Activated CD4-positive, alpha-beta memory T cell treated with anti-CD3 and anti-CD28 coated beads, Interleukin-2, amount 10 ng/mL, durations not matched to agents 7 days and 5 days (primary cell): ENCODE measurements around the gene FAM174C. TPM values are rescaled to one million over a fixed set of nuclear protein-coding genes. Genes with fewer than 3 reads are reported as not detected.
A peak's percentile ranks its signal among the peaks of the same experiment; 100 is the strongest.

Source experiments
- CTCF ChIA-PET: fragments of 350-600 bp; sonication (Branson Sonifier 250); formaldehyde crosslinking; loops from one replicate; lab custom pipeline; 2021; ENCODE audit warnings: antibody characterized with exemption, inconsistent platforms; lab: Charles Lee
- POLR2A ChIA-PET: fragments of 350-600 bp; sonication (Branson Sonifier 250); formaldehyde crosslinking; loops from one replicate; lab custom pipeline; 2021; ENCODE audit warnings: antibody characterized with exemption; lab: Charles Lee
- DNase-seq: peaks from one replicate; pipeline ENCODE4 v3.0.0-alpha.2; 2020
- H3K27ac Mint-ChIP-seq: one replicate; pipeline ENCODE4 v1.8.0; 2021; ENCODE audit warnings: mild to moderate bottlenecking, mixed read lengths
- H3K27me3 Mint-ChIP-seq: one replicate; pipeline ENCODE4 v1.8.0; 2021; ENCODE audit warnings: mixed read lengths
- H3K36me3 Mint-ChIP-seq: one replicate; pipeline ENCODE4 v1.8.0; 2021; ENCODE audit warnings: low read depth, mixed read lengths
- H3K4me1 Mint-ChIP-seq: one replicate; pipeline ENCODE4 v1.8.0; 2021; ENCODE audit warnings: mixed read lengths
- H3K4me3 Mint-ChIP-seq: one replicate; pipeline ENCODE4 v1.8.0; 2021; ENCODE audit warnings: mild to moderate bottlenecking, mixed read lengths
- H3K9me3 Mint-ChIP-seq: one replicate; pipeline ENCODE4 v1.8.0; 2021; ENCODE audit warnings: mixed read lengths
- total RNA-seq, 2 experiments: library from RNA; stranded (reverse); gene quantifications; one replicate each; pipeline ENCODE4 v1.2.3, GENCODE V29; 2021

FAM174C gene
- 10 to 100 TPM; 45.9 to 50.1 TPM for total RNA-seq

DNA sequence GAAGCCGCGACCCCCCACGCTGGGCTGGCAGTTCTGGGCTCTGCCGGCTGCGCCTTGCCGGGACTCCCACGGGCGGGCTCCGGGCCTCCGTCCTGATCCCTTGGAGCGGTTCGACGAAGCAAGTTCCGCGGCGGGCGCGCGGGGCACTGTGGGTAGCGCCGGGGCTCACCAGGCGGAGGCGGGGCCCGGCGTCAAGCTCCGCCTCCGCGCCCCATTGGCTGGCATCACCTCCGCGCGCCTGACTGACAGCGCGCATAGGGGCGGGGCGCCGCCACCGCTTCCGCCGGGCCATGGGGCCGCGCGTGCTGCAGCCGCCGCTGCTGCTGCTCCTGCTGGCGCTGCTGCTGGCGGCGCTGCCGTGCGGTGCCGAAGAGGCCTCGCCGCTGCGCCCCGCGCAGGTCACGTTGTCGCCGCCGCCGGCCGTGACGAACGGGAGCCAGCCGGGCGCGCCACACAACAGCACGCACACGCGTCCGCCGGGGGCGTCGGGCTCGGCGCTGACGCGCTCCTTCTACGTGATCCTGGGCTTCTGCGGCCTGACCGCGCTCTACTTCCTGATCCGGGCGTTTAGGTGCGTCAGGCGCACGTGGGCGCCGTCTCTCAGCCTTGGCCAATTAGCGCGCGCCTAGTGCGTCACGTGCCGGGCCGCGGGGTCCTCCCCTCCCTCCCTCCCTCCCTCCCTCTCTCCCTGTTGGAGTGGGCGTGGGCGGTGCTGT is at the start of gene FAM174C:
TSS of gene FAM174C (plus strand) at position 271 of the 716 bp plus-strand sequence. CDS start at position 291, 20 bp downstream.
- Mint-ChIP-seq H3K36me3 (peaks cover 56% of the 10 kb centered on the region), H3K4me3 (peak within 1 kb of the TSS; percentile 82), H3K27me3 (no peaks in the 10 kb centered on the region), H3K4me1 (peaks cover 55% of the 10 kb centered on the region), H3K27ac (peak within 1 kb of the TSS; percentile 96), H3K9me3 (no peaks in the 10 kb centered on the region)
- DNase-seq, result peak; percentile 96
- ChIA-PET POLR2A (interaction anchor here (0.6 to 1.8 kb wide), 10 partner anchors 9 to 403 kb away, joined by 3 to 15 read pairs (median 4); partner anchors contain the start of gene ATP5F1D), CTCF (interaction anchor here (0.5 to 2.1 kb wide), 3 partner anchors 9 to 197 kb away, joined by 4 to 23 read pairs (median 12); no protein-coding TSS in a partner anchor)

DNA sequence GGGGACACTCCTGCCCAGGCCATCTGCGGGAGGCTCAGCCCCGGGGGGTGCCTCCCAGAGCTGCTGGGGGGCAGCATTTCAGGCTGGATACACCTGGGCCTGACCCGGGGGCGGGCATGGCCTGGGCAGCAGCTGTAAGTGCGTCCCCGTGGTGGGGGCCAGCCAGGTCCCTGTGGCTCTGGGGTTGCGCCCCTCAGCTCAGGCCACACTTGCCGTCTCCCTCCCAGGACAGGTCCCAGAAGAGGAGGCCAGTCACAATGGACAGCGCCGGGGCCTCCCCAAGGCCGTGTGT is 49.2 kb upstream of the FAM174C start:
- H3K36me3 Mint-ChIP-seq, result peaks cover 4% of the 10 kb centered on the region
- no peaks in the 10 kb centered on the region for H3K4me1 Mint-ChIP-seq

DNA sequence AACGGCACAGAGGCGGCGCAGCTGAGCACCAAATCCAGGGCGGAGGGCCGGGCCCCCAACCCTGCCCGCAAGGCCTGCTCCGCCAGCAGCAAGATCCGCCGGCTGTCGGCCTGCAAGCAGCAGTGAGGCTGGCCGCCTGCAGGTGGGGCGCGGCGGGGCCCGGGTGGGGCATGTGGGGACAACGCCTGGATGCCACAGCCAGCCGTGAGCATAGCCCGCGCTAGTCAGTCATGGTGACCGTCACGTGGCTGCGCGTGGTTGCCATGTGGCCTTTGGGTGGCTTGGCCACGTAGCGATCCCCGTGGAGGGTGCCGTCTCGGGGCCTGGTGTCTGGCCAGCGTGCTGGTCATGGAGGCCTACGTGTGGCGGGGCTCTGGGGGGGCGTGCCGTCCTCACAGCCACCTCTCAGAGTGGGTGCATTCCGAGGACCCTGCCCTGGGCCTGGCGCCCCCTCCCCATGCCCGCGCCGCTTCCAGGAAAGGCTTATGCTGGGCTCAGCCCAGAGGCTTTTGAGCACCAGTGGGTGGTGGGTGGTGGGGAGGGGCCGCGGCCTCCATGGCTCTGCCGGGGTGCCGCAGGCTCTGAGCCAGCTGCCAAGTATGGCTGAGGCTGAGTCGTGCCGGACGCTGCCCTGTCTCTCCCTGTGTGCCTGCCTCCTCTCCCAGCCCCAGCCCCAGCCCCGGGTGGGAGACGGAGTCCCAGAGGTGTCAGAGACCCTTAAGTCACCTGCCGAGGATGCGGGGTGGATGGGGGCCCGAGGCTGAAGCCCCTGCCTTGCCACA is 48.6 kb upstream of the FAM174C start:
- Mint-ChIP-seq H3K4me1 (no peaks in the 10 kb centered on the region), H3K36me3 (peaks cover 4% of the 10 kb centered on the region), H3K4me3 (no peak overlapping the region), H3K9me3 (no peaks in the 10 kb centered on the region), H3K27me3 (no peaks in the 10 kb centered on the region), H3K27ac (no peak overlapping the region)
- ChIA-PET CTCF (no interaction called here), POLR2A (interaction anchor here (1.3 kb wide), 1 partner anchor 9 kb away, joined by 3 read pairs; no protein-coding TSS in a partner anchor)
- DNase-seq, result no peak

More for the DNA sequence above, 49.2 kb upstream of the FAM174C start:
- no peak for DNase-seq
- CTCF ChIA-PET, result no interaction called here
- H3K27ac Mint-ChIP-seq, result no peak overlapping the region
- no peaks in the 10 kb centered on the region for H3K9me3 Mint-ChIP-seq
- POLR2A ChIA-PET, result interaction anchor here (1.3 kb wide), 1 partner anchor 9 kb away, joined by 3 read pairs; no protein-coding TSS in a partner anchor
- H3K4me3 Mint-ChIP-seq, result no peak overlapping the region
- no peaks in the 10 kb centered on the region for H3K27me3 Mint-ChIP-seq

DNA sequence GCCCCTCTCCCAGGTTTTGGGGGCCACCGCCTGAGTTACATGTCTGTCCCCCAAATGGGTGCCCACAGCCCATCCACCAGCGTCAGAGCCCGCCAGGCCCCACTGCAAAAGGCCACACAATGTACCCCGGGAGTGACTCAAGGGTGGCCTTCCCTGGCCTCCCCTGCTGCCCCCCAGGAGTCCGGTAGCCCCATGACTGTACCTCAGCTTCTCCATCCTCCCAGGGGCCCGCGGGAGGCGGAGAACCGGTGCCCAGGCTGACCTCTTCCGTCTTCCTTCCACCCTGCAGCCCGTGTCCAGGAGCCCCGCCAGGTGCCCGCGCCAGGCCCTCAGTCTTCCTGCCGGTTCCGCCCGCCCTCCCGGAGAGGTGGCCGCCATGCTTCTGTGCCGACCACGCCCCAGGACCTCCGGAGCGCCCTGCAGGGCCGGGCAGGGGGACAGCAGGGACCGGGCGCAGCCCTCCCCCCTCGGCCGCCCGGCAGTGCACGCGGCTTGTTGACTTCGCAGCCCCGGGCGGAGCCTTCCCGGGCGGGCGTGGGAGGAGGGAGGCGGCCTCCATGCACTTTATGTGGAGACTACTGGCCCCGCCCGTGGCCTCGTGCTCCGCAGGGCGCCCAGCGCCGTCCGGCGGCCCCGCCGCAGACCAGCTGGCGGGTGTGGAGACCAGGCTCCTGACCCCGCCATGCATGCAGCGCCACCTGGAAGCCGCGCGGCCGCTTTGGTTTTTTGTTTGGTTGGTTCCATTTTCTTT is 47.9 kb upstream of the FAM174C start:
- ChIA-PET CTCF (no interaction called here), POLR2A (no interaction called here)
- Mint-ChIP-seq H3K36me3 (peaks cover 4% of the 10 kb centered on the region), H3K27me3 (no peaks in the 10 kb centered on the region), H3K27ac (no peak overlapping the region), H3K4me1 (no peaks in the 10 kb centered on the region), H3K4me3 (no peak overlapping the region), H3K9me3 (no peaks in the 10 kb centered on the region)
- DNase-seq, result no peak

DNA sequence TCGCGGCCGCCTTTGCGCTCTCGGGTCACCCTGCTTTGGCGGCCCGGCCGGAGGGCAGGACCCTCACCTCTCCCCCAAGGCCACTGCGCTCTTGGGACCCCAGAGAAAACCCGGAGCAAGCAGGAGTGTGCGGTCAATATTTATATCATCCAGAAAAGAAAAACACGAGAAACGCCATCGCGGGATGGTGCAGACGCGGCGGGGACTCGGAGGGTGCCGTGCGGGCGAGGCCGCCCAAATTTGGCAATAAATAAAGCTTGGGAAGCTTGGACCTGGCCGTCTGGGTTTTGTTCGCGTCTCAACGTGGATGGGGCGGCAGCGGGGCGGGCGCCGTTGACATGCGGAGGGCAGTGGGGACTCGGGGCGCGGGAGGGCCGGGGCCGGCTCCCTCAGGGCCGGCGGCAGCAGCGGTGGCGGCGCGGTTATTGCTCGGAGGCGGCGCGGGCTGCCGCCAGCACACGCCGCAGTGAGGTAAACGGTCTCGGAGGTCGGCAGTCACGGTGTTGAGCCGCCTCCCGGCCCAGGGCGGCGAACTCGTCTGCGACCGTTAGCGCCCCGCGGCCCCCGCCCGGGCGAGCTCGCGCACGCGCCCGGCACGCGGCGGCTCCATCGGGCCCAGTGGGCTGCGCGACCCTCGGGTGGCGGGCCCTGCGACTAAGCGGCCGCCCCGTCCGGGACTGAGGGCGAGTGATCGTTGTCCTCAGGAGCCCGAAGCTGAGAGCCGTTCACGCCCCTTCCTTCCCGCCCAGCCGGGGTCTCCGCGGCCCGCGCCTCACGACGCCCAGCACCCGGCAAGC is 47.0 kb upstream of the FAM174C start:
- no peak for DNase-seq
- no peaks in the 10 kb centered on the region for H3K27me3 Mint-ChIP-seq
- CTCF ChIA-PET, result no interaction called here
- no peak overlapping the region for H3K4me3 Mint-ChIP-seq
- H3K9me3 Mint-ChIP-seq, result no peaks in the 10 kb centered on the region
- H3K4me1 Mint-ChIP-seq, result no peaks in the 10 kb centered on the region
- H3K27ac Mint-ChIP-seq, result no peak overlapping the region
- H3K36me3 Mint-ChIP-seq, result peaks cover 4% of the 10 kb centered on the region
- POLR2A ChIA-PET, result no interaction called here

DNA sequence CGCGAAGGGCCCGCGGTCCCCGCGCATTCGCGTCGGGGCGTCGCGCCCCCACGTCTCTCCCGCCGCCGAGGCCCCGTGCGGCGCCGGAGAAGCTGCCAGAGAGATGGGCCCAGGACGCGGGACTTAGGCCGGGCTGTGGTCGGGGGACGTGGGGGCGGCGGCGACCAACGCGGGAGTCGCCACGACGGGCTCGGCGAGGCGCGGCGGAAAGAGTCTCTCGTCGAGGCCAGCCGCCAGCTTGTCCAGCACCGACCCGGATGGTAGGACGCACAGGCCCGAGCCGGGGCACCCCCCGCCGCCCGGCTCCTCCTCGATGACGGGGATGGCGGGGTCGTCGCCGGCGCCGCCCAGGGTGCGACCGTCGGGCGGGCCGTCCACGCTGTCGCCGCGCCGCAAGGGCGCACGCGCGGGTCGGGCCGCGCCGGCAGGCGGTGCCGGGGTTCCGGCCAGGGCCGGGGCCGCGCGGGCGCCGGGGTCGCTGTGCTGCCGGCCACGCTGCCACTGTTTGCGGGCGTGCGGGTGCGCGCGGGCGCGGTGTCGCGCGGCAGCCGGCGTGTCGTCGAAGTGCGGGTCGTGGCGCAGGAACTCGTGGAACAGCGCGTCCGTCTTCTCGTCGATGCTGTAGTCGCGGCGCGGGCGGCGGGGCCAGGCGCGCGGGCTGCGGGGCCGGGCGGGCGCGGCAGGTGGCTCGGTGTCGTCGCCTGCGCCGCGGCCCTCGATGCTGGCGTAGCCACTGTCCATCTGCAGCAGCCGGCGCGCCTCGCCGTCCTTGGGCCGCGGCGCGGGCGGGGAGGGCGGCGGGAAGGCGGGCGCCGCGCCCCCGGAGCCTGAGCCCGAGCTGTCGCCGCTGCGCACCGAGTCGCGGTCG is 46.0 kb upstream of the FAM174C start:
- Mint-ChIP-seq H3K9me3 (no peaks in the 10 kb centered on the region), H3K36me3 (peaks cover 4% of the 10 kb centered on the region), H3K27me3 (no peaks in the 10 kb centered on the region), H3K4me3 (no peak overlapping the region), H3K4me1 (no peaks in the 10 kb centered on the region), H3K27ac (no peak overlapping the region)
- DNase-seq, result no peak
- ChIA-PET CTCF (no interaction called here), POLR2A (no interaction called here)

DNA sequence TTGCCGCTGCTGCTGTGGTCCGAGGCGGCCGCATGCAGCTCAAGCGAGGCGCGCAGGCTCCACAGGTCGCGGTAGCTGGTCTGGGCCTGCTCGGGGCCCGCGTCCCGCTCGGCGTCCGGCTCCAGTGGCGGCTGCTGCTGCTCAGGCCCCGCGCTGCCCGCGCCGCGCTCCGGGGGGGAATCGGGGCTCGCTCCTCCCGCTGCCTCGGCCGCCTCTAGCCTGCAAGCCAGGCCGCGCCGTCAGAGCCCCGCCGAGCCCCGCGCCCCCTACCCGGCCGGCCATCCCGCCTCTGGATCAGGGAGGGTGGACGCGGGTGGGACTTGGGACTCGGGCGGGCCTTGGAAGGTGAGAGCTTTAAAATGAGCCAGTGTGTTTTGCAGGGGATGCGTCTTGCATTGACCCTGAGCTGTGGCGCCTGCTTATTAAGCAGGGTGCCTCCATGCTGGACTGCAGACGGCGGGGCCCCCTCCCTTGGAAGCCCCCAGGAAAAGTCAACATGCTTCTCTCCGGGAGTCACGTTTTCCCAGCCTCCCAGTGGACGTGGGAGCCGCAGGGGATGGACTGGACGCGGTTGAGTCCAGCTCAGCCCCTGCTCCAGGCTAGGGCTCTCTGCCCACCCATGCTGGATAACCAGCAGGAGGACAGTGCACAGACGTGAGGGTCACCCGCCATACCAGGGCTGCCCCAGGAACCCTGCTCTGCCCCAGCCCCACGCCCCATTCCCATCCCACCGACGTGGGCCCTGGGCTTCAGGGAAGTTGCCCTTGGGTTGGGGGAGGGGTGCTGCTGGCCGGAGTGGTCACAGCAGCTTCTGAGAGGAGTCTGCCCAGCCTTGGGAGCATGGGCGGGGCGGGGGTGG is 45.2 kb upstream of the FAM174C start:
- Mint-ChIP-seq H3K4me1 (no peaks in the 10 kb centered on the region), H3K9me3 (no peaks in the 10 kb centered on the region), H3K27ac (no peak overlapping the region), H3K36me3 (peaks cover 4% of the 10 kb centered on the region), H3K4me3 (no peak overlapping the region), H3K27me3 (no peaks in the 10 kb centered on the region)
- ChIA-PET CTCF (no interaction called here), POLR2A (no interaction called here)
- DNase-seq, result no peak

DNA sequence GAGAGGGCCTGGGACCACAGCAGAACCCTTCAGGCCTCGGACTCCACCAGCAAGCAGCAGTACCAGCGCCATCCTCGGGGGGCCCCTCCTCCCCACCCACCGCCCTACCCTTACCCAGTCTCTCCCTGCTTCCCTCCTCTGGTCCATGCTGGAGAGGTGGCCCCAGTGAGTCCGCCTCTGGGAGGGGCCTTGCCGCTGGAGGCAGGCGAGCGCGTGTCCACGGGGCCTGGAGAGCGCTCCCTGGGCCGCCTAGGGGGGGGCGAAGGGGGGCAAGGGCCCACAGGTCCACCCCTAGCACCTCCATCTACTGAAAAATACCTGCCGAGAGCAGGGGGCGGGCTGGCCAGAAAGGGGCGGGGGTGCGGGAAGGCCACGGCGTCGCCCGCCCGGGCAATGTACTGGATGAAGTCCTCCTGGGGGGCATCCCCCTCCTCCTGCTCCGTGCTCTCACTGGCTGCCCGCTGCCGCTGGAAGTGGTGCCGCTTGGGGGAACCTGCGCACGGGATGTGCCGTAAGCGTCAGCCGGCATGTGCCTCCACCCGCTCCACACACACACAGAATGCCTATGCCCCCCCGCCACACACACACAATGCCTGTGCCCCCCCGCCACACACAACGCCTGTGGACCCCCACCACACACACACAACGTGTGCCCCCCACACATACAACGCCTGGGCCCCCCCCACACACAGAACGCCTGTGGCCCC is 44.4 kb upstream of the FAM174C start:
- no peak overlapping the region for H3K4me3 Mint-ChIP-seq

DNA sequence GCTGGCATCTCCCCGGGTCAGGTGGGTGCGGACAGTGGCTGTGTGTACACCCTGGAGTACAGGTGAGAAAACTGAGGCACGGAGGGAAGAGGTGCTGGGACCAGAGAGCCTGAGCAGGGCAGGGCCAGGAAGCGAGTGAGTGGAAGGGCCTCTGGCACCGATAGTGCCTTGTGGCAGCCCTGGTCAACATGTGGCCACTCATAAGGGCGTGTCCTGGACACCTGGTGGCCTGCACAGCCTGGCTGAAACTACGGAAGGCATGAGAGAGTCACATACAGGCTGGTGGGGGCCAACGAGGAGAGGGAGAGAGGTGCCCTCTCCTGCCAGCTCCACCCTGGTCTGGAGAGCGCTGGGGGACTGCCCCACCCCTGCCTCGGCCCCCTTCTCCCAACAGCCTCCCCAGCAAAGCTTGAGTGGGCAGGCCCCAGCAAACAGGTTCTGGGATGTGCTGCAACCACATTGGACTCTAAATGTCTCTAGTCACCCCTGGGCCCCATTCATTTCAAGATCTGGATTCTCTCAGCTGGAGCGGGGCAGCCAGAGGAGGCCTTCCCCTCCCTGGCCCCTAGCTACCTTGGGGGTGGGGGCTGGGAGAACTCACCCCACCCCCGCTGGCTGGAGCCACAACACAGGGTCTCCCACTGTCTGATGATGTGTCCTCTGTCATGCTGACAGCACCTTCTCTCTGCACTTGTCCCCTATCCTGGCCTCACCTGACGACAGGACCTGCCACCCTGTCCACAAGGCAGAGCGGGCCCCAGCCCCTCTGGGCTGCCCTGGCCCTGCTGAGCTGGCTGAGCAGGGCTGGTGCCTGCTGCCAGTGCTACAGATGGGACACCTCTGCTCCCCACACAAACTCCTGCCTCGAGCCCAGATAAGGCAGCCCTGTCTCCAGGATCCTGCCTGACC is 43.3 kb upstream of the FAM174C start:
- CTCF ChIA-PET, result no interaction called here

More for the DNA sequence above, 44.4 kb upstream of the FAM174C start:
- CTCF ChIA-PET, result no interaction called here
- Mint-ChIP-seq H3K9me3 (no peaks in the 10 kb centered on the region), H3K36me3 (peaks cover 4% of the 10 kb centered on the region), H3K27me3 (peaks cover 1% of the 10 kb centered on the region), H3K4me1 (no peaks in the 10 kb centered on the region), H3K27ac (no peak overlapping the region)
- POLR2A ChIA-PET, result no interaction called here
- DNase-seq, result no peak

DNA sequence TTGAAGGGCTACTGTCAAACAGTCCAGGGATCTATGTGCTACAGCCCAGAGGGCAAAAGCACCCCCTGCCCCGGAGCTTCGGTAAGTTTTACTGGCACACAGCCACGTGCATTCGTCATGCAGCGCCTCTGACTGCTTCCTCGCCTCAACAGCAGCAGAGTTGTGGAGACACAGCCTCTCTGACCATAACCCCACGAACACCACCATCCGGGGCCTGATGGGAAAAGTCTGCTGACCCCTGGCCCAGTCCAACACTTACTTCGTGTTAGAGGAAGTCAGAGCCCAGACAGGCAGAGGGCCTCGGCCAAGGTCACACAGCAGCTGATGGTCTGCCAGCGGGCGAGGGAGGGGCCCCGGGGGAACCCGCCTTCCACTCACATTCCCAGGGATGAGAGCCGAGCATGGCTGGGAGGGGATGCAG is 42.7 kb upstream of the FAM174C start:
- Mint-ChIP-seq H3K27ac (no peak overlapping the region), H3K36me3 (peaks cover 4% of the 10 kb centered on the region), H3K4me3 (no peak overlapping the region), H3K4me1 (no peaks in the 10 kb centered on the region), H3K27me3 (peaks cover 3% of the 10 kb centered on the region), H3K9me3 (no peaks in the 10 kb centered on the region)
- POLR2A ChIA-PET, result no interaction called here
- no peak for DNase-seq
- CTCF ChIA-PET, result no interaction called here

More for the DNA sequence above, 43.3 kb upstream of the FAM174C start:
- H3K4me1 Mint-ChIP-seq, result no peaks in the 10 kb centered on the region
- POLR2A ChIA-PET, result no interaction called here
- no peaks in the 10 kb centered on the region for H3K9me3 Mint-ChIP-seq
- peaks cover 2% of the 10 kb centered on the region for H3K27me3 Mint-ChIP-seq
- peaks cover 4% of the 10 kb centered on the region for H3K36me3 Mint-ChIP-seq
- no peak overlapping the region for H3K27ac Mint-ChIP-seq
- no peak for DNase-seq
- H3K4me3 Mint-ChIP-seq, result no peak overlapping the region
